ENCODE measurements around the gene S1PR4.

The S1PR4 gene

GRCh38 chr19:3222709-3223108, 44.1 kb downstream of the S1PR4 start:
- no peaks in the 10 kb centered on the region for H3K4me1 ChIP-seq

DNA sequence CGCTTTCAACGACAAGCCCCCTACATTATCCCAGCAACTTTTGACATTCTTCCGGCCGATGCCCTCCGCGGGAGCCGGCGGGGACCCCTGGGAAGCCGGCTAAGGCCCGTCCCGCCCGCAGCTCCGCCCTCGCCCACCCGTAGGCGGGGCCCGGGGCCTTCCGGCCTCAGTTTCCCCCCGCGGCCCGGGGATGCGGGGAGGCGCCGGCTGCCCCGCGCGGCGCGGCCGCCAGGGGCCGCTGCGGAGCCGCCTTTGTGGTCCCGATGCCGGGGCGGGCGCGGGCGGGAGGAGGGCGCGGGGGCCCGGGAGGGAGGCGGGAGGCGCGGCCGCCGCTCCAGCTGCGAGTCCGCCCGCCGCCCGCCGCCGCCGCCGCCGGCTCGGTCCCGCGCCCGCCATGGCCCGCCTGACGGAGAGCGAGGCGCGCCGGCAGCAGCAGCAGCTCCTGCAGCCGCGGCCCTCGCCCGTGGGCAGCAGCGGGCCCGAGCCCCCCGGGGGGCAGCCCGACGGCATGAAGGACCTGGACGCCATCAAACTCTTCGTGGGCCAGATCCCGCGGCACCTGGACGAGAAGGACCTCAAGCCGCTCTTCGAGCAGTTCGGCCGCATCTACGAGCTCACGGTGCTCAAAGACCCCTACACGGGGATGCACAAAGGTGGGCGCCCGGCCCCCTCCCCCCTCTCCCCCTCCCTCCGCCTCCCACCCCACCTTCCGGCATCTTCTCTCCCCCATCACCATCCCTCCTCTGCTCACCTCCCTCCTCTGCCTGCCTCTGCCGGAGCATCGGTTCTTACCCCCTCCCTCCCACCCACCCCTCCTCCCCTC, 46.0 kb downstream of the S1PR4 start, which contains the start of gene CELF5:
CELF5 (plus strand) TSS at position 316 of the 823 bp plus-strand sequence; CDS start at position 395, 79 bp downstream.
- Histone ChIP-seq H3K4me2 (ENCODE audit: low read length) (no peak within 1 kb of the TSS), H3K9ac (no peak within 1 kb of the TSS), H3K4me1 (no peaks in the 10 kb centered on the region), H3K27ac (no peak within 1 kb of the TSS), H3K9me3 (ENCODE audit: control insufficient read depth, low read length) (no peaks in the 10 kb centered on the region), H3K79me2 (no peaks in the 10 kb centered on the region), H3K36me3 (ENCODE audit: control insufficient read depth, insufficient read depth, low read length) (no peaks in the 10 kb centered on the region), H3K27me3 (ENCODE audit: control insufficient read depth, insufficient read depth, low read length) (no peaks in the 10 kb centered on the region), H3K4me3 (ENCODE audit: low read depth, low read length) (no peak within 1 kb of the TSS), H2AFZ (no peak within 1 kb of the TSS)
- TF ChIP-seq, protein P1, sequence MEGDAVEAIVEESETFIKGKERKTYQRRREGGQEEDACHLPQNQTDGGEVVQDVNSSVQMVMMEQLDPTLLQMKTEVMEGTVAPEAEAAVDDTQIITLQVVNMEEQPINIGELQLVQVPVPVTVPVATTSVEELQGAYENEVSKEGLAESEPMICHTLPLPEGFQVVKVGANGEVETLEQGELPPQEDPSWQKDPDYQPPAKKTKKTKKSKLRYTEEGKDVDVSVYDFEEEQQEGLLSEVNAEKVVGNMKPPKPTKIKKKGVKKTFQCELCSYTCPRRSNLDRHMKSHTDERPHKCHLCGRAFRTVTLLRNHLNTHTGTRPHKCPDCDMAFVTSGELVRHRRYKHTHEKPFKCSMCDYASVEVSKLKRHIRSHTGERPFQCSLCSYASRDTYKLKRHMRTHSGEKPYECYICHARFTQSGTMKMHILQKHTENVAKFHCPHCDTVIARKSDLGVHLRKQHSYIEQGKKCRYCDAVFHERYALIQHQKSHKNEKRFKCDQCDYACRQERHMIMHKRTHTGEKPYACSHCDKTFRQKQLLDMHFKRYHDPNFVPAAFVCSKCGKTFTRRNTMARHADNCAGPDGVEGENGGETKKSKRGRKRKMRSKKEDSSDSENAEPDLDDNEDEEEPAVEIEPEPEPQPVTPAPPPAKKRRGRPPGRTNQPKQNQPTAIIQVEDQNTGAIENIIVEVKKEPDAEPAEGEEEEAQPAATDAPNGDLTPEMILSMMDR (IDR thresholded peaks at IDR 0.05): no peak

More at GRCh38 chr19:3222709-3223108, 44.1 kb downstream of the S1PR4 start:
- TF ChIP-seq, protein P1 (IDR thresholded peaks at IDR 0.05): no peak
- Histone ChIP-seq H3K9ac (no peak overlapping the region), H3K27me3 (ENCODE audit: control insufficient read depth, insufficient read depth, low read length) (no peaks in the 10 kb centered on the region), H3K4me3 (ENCODE audit: low read depth, low read length) (no peak overlapping the region), H2AFZ (no peak overlapping the region), H3K9me3 (ENCODE audit: control insufficient read depth, low read length) (no peaks in the 10 kb centered on the region), H3K4me2 (ENCODE audit: low read length) (no peak overlapping the region), H3K36me3 (ENCODE audit: control insufficient read depth, insufficient read depth, low read length) (no peaks in the 10 kb centered on the region), H3K79me2 (no peaks in the 10 kb centered on the region), H3K27ac (no peak overlapping the region)

- no peaks in the 10 kb centered on the region for H3K36me3 ChIP-seq (ENCODE audit: control insufficient read depth, insufficient read depth, low read length)
- H3K79me2 ChIP-seq: no peaks in the 10 kb centered on the region
- no peak overlapping the region for H3K9ac ChIP-seq
- no peaks in the 10 kb centered on the region for H3K9me3 ChIP-seq (ENCODE audit: control insufficient read depth, low read length)
- no peak overlapping the region for H2AFZ ChIP-seq
- H3K27ac ChIP-seq: no peak overlapping the region
- H3K4me3 ChIP-seq (ENCODE audit: low read depth, low read length): no peak overlapping the region
- H3K27me3 ChIP-seq (ENCODE audit: control insufficient read depth, insufficient read depth, low read length): no peaks in the 10 kb centered on the region
- no peak overlapping the region for H3K4me2 ChIP-seq (ENCODE audit: low read length)
- no peaks in the 10 kb centered on the region for H3K4me1 ChIP-seq
- TF ChIP-seq, protein P1 (IDR thresholded peaks at IDR 0.05): no peak
Measured at GRCh38 chr19:3225169-3225485, 46.6 kb downstream of the S1PR4 start.

- Histone ChIP-seq H3K9ac (no peak overlapping the region), H3K4me2 (ENCODE audit: low read length) (no peak overlapping the region), H3K4me1 (no peaks in the 10 kb centered on the region), H3K27ac (no peak overlapping the region), H3K4me3 (ENCODE audit: low read depth, low read length) (no peak overlapping the region), H3K79me2 (no peaks in the 10 kb centered on the region), H3K27me3 (ENCODE audit: control insufficient read depth, insufficient read depth, low read length) (no peaks in the 10 kb centered on the region), H3K9me3 (ENCODE audit: control insufficient read depth, low read length) (no peaks in the 10 kb centered on the region), H2AFZ (no peak overlapping the region), H3K36me3 (ENCODE audit: control insufficient read depth, insufficient read depth, low read length) (no peaks in the 10 kb centered on the region)
- TF ChIP-seq, protein P1 (IDR thresholded peaks at IDR 0.05): no peak
Measured at GRCh38 chr19:3225677-3226093, 47.1 kb downstream of the S1PR4 start.

Data from parathyroid adenoma (tissue), 2 donors.